ENCODE measurements around the gene ZNF341. TPM values are rescaled to one million over a fixed set of nuclear protein-coding genes. Genes with fewer than 3 reads are reported as not detected.
"Not testable (repeated sequence)": the region's sequence is repeated elsewhere in the genome, so short reads cannot be mapped to it uniquely, and the experiment has no call there.

The ZNF341 gene
- total RNA-seq, 1 donor from 2014 or later, result 0.53 TPM

- Histone ChIP-seq H3K27me3 (ENCODE audit: control insufficient read depth, insufficient read depth, low read length) (no peaks in the 10 kb centered on the region), H3K36me3 (ENCODE audit: control insufficient read depth, insufficient read depth, low read length) (peaks cover 5% of the 10 kb centered on the region), H3K4me3 (ENCODE audit: low read depth, low read length) (no peak overlapping the region)
- DNase-seq (ENCODE audit: low read depth) (no peak), FAIRE-seq (no peak)
- TF ChIP-seq CTCF (IDR thresholded peaks at IDR 0.05; ENCODE audit: insufficient read depth, low read length, severe bottlenecking), result no peak
Observed at GRCh38 chr20:33753143-33753542, 21.3 kb downstream of the ZNF341 start.

GRCh38 chr20:33753763-33754162, 22.0 kb downstream of the ZNF341 start:
- H3K27me3 ChIP-seq (ENCODE audit: control insufficient read depth, insufficient read depth, low read length), result no peaks in the 10 kb centered on the region
- FAIRE-seq (no peak), DNase-seq (ENCODE audit: low read depth) (peak; percentile 25)
- no peak overlapping the region for H3K4me3 ChIP-seq (ENCODE audit: low read depth, low read length)
- H3K36me3 ChIP-seq (ENCODE audit: control insufficient read depth, insufficient read depth, low read length), result peaks cover 5% of the 10 kb centered on the region
- no peak for TF ChIP-seq CTCF (IDR thresholded peaks at IDR 0.05; ENCODE audit: insufficient read depth, low read length, severe bottlenecking)

DNA sequence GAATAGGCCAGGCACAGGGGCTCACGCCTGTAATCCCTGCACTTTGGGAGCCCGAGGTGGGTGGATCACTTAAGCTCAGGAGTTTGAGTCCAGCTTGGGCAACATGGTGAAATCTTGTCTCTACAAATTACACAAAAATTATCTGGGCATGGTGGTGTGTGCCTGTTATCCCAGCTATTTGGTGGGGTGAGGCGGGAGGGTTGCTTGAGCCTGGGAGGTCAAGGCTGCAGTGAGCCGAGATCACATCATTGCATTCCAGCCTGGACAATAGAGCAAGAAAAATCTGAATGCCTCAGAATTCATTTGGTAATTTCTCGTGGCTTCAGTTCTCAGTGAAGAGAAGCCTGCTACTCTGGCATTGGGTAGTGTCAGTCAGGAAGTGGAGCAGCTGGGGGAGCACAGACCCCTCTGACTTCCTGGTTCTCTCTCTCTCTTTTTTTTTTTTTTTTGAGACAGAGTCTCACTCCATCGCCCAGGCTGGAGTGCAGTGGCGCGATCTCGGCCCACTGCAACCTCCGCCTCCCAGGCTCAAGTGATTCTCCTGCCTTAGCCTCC, 24.2 kb downstream of the ZNF341 start:
- not testable (repeated sequence) for DNase-seq (ENCODE audit: low read depth); H3K36me3 ChIP-seq (ENCODE audit: control insufficient read depth, insufficient read depth, low read length); FAIRE-seq; H3K4me3 ChIP-seq (ENCODE audit: low read depth, low read length); H3K27me3 ChIP-seq (ENCODE audit: control insufficient read depth, insufficient read depth, low read length)

GRCh38 chr20:33757046-33757445, 25.2 kb downstream of the ZNF341 start:
- TF ChIP-seq CTCF (IDR thresholded peaks at IDR 0.05; ENCODE audit: insufficient read depth, low read length, severe bottlenecking), result no peak
- Histone ChIP-seq H3K27me3 (ENCODE audit: control insufficient read depth, insufficient read depth, low read length) (no peaks in the 10 kb centered on the region), H3K4me3 (ENCODE audit: low read depth, low read length) (no peak overlapping the region), H3K36me3 (ENCODE audit: control insufficient read depth, insufficient read depth, low read length) (peaks cover 7% of the 10 kb centered on the region)
- DNase-seq (ENCODE audit: low read depth) (no peak), FAIRE-seq (no peak)

GRCh38 chr20:33757458-33757857, 25.7 kb downstream of the ZNF341 start:
- H3K36me3 ChIP-seq (ENCODE audit: control insufficient read depth, insufficient read depth, low read length), result peaks cover 7% of the 10 kb centered on the region
- no peak overlapping the region for H3K4me3 ChIP-seq (ENCODE audit: low read depth, low read length)
- no peak for TF ChIP-seq CTCF (IDR thresholded peaks at IDR 0.05; ENCODE audit: insufficient read depth, low read length, severe bottlenecking)
- FAIRE-seq (no peak), DNase-seq (ENCODE audit: low read depth) (no peak)
- no peaks in the 10 kb centered on the region for H3K27me3 ChIP-seq (ENCODE audit: control insufficient read depth, insufficient read depth, low read length)

- TF ChIP-seq CTCF (IDR thresholded peaks at IDR 0.05; ENCODE audit: insufficient read depth, low read length, severe bottlenecking), result no peak
- FAIRE-seq (no peak), DNase-seq (ENCODE audit: low read depth) (no peak)
- Histone ChIP-seq H3K36me3 (ENCODE audit: control insufficient read depth, insufficient read depth, low read length) (peaks cover 3% of the 10 kb centered on the region), H3K4me3 (ENCODE audit: low read depth, low read length) (no peak overlapping the region), H3K27me3 (ENCODE audit: control insufficient read depth, insufficient read depth, low read length) (no peaks in the 10 kb centered on the region)
Observed at GRCh38 chr20:33761698-33762250, 30.0 kb downstream of the ZNF341 start.
